Esophagus squamous epithelium (tissue), 5 donors: ENCODE measurements around the gene PRKCA. TPM values are rescaled to one million over a fixed set of nuclear protein-coding genes. Genes with fewer than 3 reads are reported as not detected.

Source experiments
- DNase-seq: peaks from one replicate; lab custom pipeline; 2025; lab: John Stamatoyannopoulos, UW
- H3K27ac ChIP-seq, 4 donors: fragments of 200-600 bp; sonication (generic); one replicate each; pipeline ENCODE4 v1.5.1; 2016 to 2019; ENCODE audit warnings: mild to moderate bottlenecking in 1 of 4
- H3K27me3 ChIP-seq, 4 donors: fragments of 200-600 bp; sonication (generic); 1 replicate in 3 of 4; 2 replicates in 1 of 4; pipeline versions ENCODE4 v1.5.1 to v1.6.0; 2017 to 2021; ENCODE audit warnings: antibody characterized with exemption in 1 of 4
- H3K36me3 ChIP-seq, 3 donors: fragments of 200-600 bp; sonication (generic); one replicate each; pipeline ENCODE4 v1.5.1; 2016 to 2019
- H3K4me1 ChIP-seq, 3 donors: fragments of 200-600 bp; sonication (generic); one replicate each; pipeline ENCODE4 v1.5.1; 2017 to 2019
- H3K4me3 ChIP-seq, 4 donors: fragments of 200-600 bp; sonication (generic); 1 replicate in 3 of 4; 2 replicates in 1 of 4; pipeline ENCODE4 v1.5.1; 2016 to 2019; ENCODE audit warnings: mild to moderate bottlenecking in 2 of 4, moderate library complexity in 1 of 4
- H3K9me3 ChIP-seq, 3 donors: fragments of 200-600 bp; sonication (generic); one replicate each; pipeline ENCODE4 v1.5.1; 2016 to 2019
- CTCF ChIP-seq, 6 experiments: fragments of 450-650 bp in 4 of 6; fragments of 200-600 bp in 2 of 6; sonication (generic) in 2 of 6; IDR thresholded peaks; one replicate each; pipeline ENCODE4 v1.5.1; 2016 to 2019; ENCODE audit warnings: antibody characterized with exemption in 6 of 6, mild to moderate bottlenecking in 4 of 6, moderate library complexity in 4 of 6
- POLR2A ChIP-seq, 4 donors: fragments of 450-650 bp; IDR thresholded peaks; one replicate each; pipeline ENCODE4 v1.6.1; 2017; ENCODE audit warnings: antibody characterized with exemption in 4 of 4, mild to moderate bottlenecking in 4 of 4, moderate library complexity in 3 of 4
- WGBS, 2 donors: methylation state at CpG; one replicate each; pipeline ENCODE4 v1.1.5; 2018; 5-methylcytosine and 5-hydroxymethylcytosine counted together
- intact Hi-C: fragments of 100-400 bp; cut with DNase I; formaldehyde crosslinking; loops from one replicate; pipeline ENCODE4 v1.15.0; 2022
- total RNA-seq, 4 donors: library from RNA; depleted of rRNA; stranded (reverse); fragments of >200 nt; gene quantifications; one replicate each; pipeline ENCODE4 v1.1.0, GENCODE V29; 2016
- donor health status: DM: yes; HTN: yes; CAD: no.

The PRKCA gene
- total RNA-seq, 4 donors from 2014 or later, result 2.4 to 9.2 (median 4.2) TPM

- no peak overlapping the region for H3K27ac ChIP-seq
- intact Hi-C loops, result no loop called here
- TF ChIP-seq POLR2A (IDR thresholded peaks at IDR 0.05) (no peak), CTCF (IDR thresholded peaks at IDR 0.05) (no peak)
- 60 to 69% methylated on average over 6 of the region's 6 CpGs for WGBS, 2 donors
- no peak for DNase-seq
- no peaks in the 10 kb centered on the region for H3K4me1 ChIP-seq
- no peaks in the 10 kb centered on the region for H3K27me3 ChIP-seq
- no peaks in the 10 kb centered on the region for H3K36me3 ChIP-seq
- H3K4me3 ChIP-seq, result no peak overlapping the region
- no peaks in the 10 kb centered on the region for H3K9me3 ChIP-seq
These were observed 190.2 kb downstream of the PRKCA start for GRCh38 chr17:66492561-66493005.

GRCh38 chr17:66493283-66494019 lies 191.0 kb downstream of the PRKCA start:
- TF ChIP-seq POLR2A (IDR thresholded peaks at IDR 0.05) (no peak), CTCF (IDR thresholded peaks at IDR 0.05) (no peak)
- WGBS, 2 donors, result 51 to 72% methylated on average over 4 of the region's 4 CpGs
- no peaks in the 10 kb centered on the region for H3K36me3 ChIP-seq
- no peak overlapping the region for H3K4me3 ChIP-seq
- no peak overlapping the region for H3K27ac ChIP-seq
- DNase-seq, result no peak
- no peaks in the 10 kb centered on the region for H3K4me1 ChIP-seq
- H3K27me3 ChIP-seq, result no peaks in the 10 kb centered on the region
- no peaks in the 10 kb centered on the region for H3K9me3 ChIP-seq
- intact Hi-C loops, result no loop called here

GRCh38 chr17:66494023-66494803 lies 191.8 kb downstream of the PRKCA start:
- no peak overlapping the region for H3K27ac ChIP-seq
- 70 to 83% methylated on average over 5 of the region's 5 CpGs for WGBS, 2 donors
- intact Hi-C loops, result no loop called here

GRCh38 chr17:66495035-66495434 lies 192.6 kb downstream of the PRKCA start:
- intact Hi-C loops, result no loop called here
- TF ChIP-seq CTCF (IDR thresholded peaks at IDR 0.05), result no peak
- TF ChIP-seq POLR2A (IDR thresholded peaks at IDR 0.05), result no peak
- 93 to 96% methylated on average over 2 of the region's 2 CpGs for WGBS, 2 donors

More at GRCh38 chr17:66494023-66494803, 191.8 kb downstream of the PRKCA start:
- no peak for TF ChIP-seq CTCF (IDR thresholded peaks at IDR 0.05)
- TF ChIP-seq POLR2A (IDR thresholded peaks at IDR 0.05), result no peak
- DNase-seq, result no peak
- Histone ChIP-seq H3K9me3 (no peaks in the 10 kb centered on the region), H3K4me1 (no peaks in the 10 kb centered on the region), H3K4me3 (no peak overlapping the region), H3K27me3 (no peaks in the 10 kb centered on the region), H3K36me3 (no peaks in the 10 kb centered on the region)

GRCh38 chr17:66496306-66496705 lies 193.9 kb downstream of the PRKCA start:
- Histone ChIP-seq H3K27me3 (no peaks in the 10 kb centered on the region), H3K9me3 (no peaks in the 10 kb centered on the region), H3K36me3 (no peaks in the 10 kb centered on the region), H3K4me1 (no peaks in the 10 kb centered on the region), H3K4me3 (no peak overlapping the region), H3K27ac (no peak overlapping the region)
- DNase-seq, result no peak
- no peak for TF ChIP-seq CTCF (IDR thresholded peaks at IDR 0.05)
- TF ChIP-seq POLR2A (IDR thresholded peaks at IDR 0.05), result no peak
- intact Hi-C loops, result no loop called here
- WGBS, 2 donors, result 79 to 91% methylated on average over 4 to 5 of the region's 5 CpGs

More at GRCh38 chr17:66495035-66495434, 192.6 kb downstream of the PRKCA start:
- no peaks in the 10 kb centered on the region for H3K27me3 ChIP-seq
- H3K36me3 ChIP-seq, result no peaks in the 10 kb centered on the region
- H3K27ac ChIP-seq, result no peak overlapping the region
- DNase-seq, result no peak
- no peaks in the 10 kb centered on the region for H3K4me1 ChIP-seq
- H3K4me3 ChIP-seq, result no peak overlapping the region
- no peaks in the 10 kb centered on the region for H3K9me3 ChIP-seq
